ENCODE measurements around the gene ELK3.

Gene ELK3

DNA sequence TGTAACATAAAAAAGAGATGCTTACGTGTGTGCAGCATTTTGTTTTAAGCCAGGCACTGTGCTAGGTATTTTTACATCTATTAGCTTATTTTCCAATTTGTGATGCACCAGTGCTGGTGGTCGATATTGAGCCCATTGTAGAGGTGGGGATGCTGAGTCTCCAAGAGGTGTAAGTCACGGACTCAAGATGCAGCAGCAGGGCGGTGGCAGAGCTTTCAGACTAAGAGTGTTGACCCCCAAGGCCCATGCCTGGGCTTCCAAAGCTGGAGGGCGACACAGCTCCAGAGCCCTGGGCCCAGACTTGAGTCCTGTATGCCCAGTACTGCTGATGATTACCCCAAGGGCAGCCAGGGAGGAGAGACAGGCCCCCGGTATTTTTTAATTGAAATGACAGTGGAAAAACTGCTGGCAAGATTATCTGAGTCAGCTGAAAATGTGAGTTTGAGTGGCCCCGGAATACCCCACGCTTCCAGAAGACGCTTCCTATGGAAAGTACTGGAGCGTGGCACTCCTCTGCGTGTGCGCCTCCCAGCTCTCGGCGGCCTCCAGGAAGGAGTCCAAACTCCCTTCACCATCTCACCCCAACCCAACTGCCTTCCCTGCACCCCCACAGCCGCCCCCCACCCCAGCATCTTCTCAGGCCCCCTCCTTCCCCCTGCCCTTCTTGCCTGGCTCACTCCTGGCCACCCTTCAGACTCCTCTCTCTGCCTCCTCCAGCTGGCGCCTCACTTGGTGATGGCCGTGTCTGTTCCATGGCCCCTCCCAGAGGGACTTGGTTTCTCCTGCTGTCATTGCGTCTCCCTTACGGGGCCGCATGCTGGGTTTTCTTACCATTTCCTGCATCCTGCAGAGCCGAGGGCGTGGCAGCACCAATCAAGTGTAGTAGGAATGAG lies 40.7 kb downstream of the ELK3 start:
- no peak for DNase-seq (ENCODE audit: low read depth in 2 of 2)

DNA sequence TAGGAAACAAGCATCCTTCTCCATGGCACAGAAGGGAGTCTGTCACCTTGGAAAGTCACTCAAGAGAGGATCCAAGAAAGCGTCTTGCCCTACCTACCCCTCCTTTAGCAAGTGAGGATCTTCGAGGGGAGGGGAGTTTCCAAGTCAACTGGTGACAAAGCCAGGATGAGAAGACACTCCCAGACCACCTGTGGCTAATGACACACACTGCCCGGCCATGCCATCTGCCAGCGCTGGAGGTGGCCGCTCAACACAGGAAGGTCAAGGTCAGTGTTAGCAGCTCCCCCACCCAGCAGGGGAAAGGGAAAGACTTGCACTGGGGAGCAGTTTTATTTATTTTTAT lies 41.3 kb downstream of the ELK3 start:
- no peak for DNase-seq (ENCODE audit: low read depth in 2 of 2)

DNA sequence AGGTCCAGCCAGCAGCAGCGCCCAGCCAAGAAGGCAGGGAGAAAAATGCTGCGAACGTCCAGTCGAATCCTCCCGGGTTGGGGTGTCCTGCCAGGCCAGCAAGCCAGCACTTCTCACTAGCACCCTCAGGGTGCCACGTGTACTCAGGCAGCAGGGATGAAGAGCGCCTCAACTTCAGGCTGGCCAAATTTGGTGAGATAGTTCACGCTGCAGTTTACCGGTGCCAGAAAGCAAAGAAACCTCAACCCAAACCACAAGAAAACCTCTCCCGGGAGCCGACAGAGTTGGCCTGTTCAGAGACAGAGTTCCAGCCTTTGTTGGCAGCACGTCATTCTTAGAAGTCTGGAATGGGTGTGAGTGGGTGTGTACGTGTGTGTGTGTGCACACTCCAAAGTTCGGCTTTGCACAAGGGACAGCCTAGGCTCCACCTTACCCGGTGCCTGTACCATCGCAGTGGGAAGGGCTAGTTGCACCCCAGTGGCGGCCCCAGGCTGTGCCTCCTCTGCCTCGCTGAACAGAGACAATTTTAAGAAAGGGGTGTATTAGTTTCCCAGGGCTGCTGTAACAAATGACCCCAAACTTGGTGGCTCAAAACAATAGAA lies 42.1 kb downstream of the ELK3 start:
- DNase-seq (ENCODE audit: low read depth in 2 of 2), result no peak

DNA sequence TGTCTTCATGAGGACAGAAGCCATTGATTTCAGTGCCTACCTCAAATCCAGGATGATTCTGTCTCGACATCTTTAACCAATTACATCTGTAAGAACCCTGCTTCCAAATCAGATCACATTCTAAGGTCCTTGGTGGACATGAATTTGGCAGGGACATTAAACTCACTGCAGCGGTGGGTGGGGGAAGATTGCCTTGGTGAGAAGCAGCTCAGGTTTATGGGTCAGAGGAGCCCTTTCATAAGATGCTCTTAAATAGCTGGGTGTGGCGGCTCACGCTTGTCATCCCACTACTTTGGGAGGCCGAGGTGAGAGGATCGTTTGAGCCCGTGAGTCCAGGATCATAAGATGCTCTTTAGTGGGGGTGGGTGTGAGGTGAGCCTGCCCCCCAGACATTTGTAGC lies 42.9 kb downstream of the ELK3 start:
- DNase-seq (ENCODE audit: low read depth in 2 of 2), result no peak

DNA sequence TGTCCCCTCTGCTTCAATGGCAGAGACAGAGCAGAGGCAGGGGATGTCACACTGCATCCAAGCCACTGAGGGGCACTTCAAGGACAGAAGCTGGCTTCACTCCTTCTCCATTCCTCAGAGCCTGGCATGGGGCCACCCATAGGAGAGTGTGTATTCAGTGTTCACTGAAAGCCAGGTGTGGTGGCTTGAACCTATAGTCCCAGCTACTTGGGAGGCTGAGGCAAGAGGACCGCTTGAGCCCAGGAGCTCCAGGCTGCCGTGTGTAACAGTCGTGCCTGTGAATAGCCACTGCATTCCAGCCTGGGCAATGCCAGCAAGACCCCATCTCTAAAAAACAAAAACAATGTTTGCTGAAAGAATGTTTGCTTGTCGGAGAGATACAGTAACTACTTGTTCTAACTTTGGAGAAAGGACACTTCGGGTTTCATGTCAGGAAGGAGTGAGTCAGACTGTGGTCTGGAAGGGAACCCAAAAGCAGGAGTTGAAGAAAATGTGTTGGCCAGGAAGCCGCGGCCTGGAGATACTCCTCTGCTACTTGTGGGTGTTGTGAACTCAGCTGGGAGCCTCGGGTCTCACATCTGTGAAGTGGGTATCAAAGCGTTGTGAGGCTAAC lies 43.4 kb downstream of the ELK3 start:
- DNase-seq (ENCODE audit: low read depth in 2 of 2), result peak; percentile 13 to 42

DNA sequence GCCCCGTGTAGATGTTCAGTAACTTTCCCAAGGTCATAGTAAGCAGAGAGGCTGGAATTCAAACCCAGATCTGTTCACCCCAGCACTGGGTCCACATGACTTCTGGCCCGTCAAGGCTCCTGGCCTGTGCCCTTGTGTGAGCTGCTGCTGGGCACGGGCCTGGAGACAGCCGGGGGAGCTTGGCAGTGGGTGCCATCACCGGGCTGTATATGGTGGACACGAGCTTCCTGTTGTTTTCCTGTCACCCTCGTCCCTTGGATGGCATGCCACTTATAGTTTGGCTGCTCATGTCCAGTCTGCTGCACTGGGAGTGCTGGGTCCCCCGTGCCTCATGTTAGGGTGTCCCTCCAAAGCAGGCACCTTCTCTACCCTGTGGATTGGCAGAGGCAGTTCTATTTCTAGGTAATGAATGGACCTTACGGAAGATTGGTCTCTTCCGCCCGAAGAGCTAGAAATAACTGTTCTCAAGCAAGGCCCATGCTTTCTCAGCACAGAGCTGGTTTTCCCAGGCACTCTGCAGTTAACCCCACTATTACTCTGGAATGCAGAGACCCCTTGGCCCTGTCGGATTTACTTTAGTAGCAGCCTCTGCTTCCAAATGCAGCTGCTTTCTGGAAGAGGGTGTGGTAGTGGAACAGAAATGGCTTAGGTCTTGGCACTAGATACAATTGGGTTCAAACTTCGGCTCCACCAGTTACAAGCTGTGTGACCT lies 44.3 kb downstream of the ELK3 start:
- no peak for DNase-seq (ENCODE audit: low read depth in 2 of 2)

DNA sequence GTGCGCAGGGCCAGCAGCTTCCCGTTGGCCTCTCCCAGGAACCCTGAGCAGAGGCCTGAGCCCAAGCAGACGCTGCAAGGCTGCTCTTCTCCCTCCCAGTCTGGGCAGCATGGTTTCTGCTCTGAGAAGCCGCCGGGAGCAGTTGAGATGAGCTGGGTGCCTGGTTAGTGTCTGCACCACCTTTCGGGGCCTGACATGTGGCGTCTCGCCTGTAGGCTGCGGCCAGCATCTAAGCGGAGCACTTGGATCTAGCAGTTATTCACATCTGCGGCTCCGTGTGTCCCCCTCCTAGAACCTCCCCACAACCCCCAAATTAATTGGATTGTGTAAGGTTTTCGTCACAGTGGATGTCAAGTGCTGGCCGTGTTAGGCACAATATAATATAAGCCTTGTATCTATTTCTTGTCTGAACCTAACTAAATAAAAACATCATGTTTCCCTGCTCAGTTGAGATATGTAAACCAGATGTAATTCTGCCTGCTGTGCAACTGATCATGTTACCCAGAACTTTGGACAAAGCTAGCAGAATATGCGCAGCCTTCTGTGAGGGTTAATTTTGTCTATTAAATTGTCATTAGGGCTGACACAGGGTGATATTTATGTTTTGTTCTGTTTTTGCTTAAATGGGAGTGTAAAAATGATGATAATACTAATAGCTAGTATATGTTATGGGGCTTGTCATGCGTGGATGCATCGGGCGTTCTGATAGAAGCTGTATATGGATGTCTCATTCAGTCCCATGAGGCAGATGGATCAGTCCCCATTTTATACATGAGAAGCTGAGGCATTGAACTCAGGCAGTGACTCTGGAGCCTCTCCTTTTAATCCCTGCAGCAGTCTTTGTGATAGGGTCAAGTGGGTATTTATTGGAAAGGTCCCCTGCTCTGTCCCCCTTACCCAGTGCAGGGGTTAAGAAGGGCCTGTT lies 45.8 kb downstream of the ELK3 start:
- no peak for DNase-seq (ENCODE audit: low read depth in 2 of 2)

DNA sequence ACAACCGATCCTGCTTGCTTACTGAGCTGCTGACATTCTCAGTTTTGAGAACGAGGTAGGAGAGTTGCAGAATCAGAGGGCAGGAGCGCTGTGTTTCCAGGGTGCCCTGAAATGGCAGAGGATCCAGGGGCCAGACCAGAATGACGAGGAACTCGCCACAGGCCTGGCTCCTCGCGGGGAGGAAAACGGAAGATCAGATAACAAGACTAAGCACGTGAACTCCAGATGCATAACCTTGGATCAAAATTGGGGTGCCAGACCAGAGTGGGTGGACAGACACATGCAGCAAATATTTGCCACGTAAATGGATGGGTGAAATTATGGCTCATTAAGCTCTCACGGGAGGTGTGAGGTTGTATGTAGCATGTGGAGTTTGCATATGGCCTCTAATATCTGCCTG lies 46.5 kb downstream of the ELK3 start:
- no peak for DNase-seq (ENCODE audit: low read depth in 2 of 2)

DNA sequence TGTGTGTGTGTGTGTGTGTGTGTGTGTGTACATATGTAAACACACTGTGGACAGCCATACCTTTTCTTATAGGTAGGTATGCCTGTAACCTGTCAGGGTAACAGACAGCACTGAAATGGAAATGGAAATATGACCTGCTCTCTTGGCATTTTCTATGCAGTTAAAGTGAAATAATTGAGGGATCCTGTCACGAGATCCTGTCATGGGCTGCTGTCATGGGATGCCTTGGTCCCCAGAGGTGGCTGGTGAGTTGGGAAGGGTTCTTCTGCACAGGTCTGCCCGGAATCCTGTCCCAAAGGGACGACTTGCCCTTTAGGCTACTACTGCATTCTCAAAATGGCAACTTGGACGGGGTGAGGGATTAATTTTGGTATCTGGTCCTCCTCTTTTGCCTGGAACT lies 47.3 kb downstream of the ELK3 start:
- DNase-seq (ENCODE audit: low read depth in 2 of 2), result no peak

DNA sequence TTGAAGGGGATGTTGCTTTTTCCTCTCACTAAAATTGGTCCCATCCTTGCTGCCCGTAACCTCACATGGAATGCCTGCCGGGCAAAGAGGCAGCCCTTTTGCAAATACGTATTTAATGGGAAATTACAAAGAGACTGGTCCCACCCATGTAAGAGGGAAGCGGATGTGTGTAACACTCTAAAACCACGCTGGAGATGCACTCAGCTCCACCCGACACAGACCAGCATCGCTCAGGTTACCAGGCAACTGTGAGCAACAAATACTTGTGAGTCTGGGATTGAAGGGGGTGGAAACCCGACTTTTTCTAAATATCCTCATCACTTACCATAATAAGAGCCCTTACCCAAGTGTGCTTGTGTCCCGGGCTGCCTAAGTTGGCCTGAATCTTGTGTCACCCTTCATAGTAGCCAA lies 47.7 kb downstream of the ELK3 start:
- peak; percentile 39 to 42 for DNase-seq (ENCODE audit: low read depth in 2 of 2)

DNA sequence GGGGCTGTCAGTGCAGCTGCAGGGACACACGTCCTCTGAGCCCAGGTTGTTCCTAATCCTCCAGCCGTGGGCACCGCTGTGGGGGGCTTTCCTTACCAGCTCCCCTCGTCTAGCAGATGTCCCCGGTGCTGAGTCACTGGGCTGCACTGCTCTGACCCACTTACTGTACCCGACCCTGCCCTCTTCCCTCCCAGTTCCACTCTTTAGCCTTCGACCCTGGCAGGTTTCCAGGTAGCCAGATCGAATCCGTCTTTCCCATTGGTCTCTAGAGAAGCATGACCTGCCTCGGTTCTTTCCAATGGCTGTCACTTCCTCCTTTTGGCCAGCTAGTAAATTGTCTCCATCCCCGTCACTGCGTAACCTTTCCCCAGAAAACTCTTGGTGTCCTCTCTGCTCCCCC lies 48.4 kb downstream of the ELK3 start:
- no peak for DNase-seq (ENCODE audit: low read depth in 2 of 2)

DNA sequence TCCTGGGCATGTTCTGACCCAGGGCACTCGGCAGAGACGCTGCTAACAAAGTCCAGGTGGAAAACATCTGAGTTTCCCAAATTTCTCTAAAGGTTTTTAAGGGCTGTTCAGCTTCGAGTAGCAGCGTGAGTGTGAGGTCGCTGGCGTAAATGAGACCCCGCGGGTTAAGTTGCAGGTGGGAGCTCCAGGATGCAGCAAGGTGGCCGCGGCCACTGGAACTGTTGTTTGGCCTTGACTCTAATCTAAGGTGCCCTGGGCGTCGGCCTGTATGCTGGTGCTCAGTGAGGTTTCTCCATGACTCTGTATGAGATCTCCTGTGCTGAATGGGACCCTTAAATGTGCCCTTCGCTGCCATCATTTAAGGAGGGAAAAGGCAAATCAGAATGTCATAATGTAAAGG lies 50.7 kb downstream of the ELK3 start:
- DNase-seq (ENCODE audit: low read depth in 2 of 2), result no peak

DNA sequence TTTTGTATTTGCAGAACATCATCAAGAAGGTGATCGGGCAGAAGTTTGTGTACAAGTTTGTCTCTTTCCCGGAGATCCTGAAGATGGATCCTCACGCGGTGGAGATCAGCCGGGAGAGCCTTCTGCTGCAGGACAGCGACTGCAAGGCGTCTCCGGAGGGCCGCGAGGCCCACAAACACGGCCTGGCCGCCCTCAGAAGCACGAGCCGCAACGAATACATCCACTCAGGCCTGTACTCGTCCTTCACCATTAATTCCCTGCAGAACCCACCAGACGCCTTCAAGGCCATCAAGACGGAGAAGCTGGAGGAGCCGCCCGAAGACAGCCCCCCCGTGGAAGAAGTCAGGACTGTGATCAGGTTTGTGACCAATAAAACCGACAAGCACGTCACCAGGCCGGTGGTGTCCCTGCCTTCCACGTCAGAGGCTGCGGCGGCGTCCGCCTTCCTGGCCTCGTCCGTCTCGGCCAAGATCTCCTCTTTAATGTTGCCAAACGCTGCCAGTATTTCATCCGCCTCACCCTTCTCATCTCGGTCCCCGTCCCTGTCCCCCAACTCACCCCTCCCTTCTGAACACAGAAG lies 52.8 kb downstream of the ELK3 start:
- no peak for DNase-seq (ENCODE audit: low read depth in 2 of 2)

DNA sequence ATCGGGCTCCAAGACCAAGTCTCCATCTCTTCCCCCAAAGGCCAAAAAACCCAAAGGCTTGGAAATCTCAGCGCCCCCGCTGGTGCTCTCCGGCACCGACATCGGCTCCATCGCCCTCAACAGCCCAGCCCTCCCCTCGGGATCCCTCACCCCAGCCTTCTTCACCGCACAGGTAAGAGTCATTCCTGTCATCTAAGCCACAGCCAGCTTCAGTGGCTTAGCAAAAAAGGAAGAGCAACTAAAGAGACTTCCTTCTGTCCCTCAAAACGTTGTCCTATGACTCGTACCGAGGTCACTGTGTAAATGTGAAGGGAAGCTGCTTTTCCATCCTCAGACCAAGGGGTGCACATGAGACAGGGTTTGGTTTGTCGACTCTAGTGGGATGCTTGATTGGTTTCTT lies 53.4 kb downstream of the ELK3 start:
- no peak for DNase-seq (ENCODE audit: low read depth in 2 of 2)

DNA sequence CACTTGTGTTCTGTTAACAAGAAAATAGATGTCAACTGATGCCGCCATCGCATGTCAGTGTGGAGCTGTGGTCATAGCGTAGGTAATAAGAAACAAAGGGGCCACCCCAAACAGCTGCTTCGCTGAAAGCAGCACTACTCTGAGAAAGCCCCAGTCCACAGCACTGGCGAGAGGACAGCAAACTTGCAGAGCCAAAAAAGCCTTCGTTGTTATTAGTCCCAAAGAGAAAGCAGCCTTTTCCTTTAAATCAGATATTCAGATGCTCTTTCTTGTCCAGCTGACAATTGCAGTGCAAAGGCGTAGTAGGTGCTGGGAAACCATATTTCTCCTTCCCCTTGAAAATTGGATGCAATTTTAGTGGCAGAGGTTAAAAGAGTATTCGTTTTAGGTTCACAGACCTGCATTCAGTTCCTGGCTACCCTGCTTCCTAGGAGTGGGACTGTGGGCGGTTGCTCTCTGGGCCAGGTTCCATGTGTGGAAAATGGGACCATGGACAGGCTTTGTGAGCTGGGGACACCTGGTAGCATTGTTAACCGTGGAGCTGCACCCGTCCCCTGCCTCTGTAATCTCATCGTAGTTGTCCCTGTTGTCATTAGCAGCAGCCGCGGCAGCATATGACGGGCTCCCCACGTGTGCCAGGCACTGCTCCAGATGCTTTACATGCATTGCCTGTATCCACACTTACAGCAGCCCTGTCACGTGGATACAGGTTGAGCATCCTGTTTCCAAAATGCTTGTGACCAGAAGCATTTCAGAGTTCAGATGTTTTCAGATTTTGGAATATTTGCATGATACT lies 54.2 kb downstream of the ELK3 start:
- no peak for DNase-seq (ENCODE audit: low read depth in 2 of 2)

DNA sequence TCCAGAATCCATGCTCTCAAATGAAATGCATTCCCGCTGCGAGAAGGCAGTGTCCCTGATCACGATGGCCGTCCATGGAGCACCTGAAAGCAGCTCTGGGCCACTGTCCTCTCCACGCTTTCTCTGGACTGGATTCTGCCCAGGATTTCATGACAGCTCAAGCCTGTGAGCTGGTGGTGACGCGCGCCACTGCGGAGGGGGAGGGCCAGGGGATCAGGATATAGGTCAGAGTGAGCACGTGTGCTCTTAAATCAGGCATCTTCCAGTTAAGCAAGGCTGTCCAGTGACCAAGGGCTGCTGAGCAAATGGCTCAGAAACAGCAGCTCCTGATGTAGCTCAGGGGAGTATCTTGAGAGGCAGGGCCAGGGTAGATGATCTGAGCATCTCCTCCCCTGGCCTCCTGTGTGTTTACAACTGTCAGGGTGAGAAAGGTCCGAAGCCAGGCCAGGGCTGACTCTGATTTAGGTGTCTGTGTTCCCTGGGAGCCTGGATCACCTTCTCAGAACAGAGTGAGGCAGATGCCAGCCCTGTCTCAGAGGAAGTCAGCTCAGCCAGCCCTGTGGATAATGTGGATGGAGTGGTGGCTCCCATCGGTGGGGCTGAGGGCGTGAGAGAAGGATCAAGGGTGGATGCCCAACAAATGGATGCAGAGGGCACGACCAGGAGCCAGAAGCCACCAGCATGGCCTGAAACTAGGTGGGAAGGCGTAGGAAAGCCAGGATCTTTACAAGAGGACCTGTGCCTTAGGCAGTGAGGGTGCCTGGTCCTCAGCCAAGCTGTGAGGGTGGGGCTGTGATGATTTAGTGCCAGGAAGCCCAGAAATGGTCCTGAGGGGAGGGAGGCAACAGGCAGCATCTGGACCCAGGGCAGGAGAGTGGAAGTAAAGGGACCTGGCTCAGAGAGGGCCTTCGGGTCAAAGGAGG lies 55.3 kb downstream of the ELK3 start:
- DNase-seq (ENCODE audit: low read depth in 2 of 2), result no peak

DNA sequence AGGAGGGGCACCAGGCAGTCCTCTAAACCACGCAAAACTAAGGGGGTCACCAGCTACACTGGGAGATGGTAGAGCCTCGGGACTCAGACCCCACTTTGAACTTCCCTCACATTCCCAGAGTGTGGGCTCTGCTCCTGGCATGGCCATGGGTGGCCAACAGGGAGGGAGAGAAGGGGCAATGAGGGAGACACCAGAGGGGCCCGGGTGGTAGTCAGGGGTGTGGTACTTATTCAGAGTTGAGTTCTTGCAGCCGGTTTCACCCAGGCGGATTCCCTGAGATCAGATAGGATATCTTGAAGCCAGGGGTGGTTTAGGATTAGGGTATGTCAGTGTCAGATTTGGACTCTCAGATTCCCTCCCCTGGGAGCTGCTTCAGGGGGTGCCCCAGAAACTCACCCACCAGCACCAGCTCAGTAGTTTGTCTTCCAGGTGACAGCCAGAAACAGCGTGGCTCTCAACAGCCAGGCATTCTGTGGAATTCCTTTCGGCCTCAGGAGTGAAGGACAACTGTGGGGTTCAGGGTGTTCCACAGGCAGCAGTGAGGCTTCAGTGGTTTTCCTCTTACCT lies 56.0 kb downstream of the ELK3 start:
- no peak for DNase-seq (ENCODE audit: low read depth in 2 of 2)

DNA sequence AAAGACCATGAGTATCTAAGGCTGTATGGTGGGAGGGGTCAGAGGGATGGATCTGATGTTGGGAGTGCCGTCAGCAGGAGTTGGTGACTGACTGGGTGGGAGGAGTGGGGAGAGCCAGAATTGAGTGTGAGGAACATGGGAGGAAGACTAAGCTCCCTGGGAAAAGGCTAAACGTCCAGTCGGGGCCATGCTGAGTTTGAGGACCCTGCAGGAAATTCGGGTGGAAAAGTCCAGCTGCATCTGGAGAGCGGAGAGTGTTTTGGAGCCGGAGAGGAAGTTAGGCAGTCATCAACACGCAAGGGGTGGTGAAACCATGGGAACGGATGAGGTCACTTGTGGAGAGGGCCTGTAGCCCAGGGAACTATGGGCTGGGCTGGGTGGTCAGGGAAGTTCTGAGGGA lies 60.9 kb downstream of the ELK3 start:
- no peak for DNase-seq (ENCODE audit: low read depth in 2 of 2)

Data from stimulated activated CD8-positive, alpha-beta memory T cell treated with anti-CD3 and anti-CD28 coated beads, Interleukin-7, amount 100 ng/mL, for 1 hour (primary cell).